Endodermal cell (in vitro differentiated cells): ENCODE results near the gene ZNF692. TPM values are rescaled to one million over a fixed set of nuclear protein-coding genes. Genes with fewer than 3 reads are reported as not detected.

ENCODE experiments used
- DNase-seq: peaks from one replicate; pipeline ENCODE4 v3.0.0-alpha.2; 2017
- H3K27ac ChIP-seq: 2 replicates; pipeline ENCODE4 v1.5.1; 2013; ENCODE audit warnings: mild to moderate bottlenecking, low read depth, low read length, moderate library complexity
- H3K27me3 ChIP-seq: 2 replicates; pipeline ENCODE4 v1.6.1; 2013; ENCODE audit warnings: mild to moderate bottlenecking, low read length, moderate library complexity; ENCODE audit not compliant: insufficient read depth, control insufficient read depth, poor library complexity, severe bottlenecking
- H3K36me3 ChIP-seq: 2 replicates; pipeline ENCODE4 v1.7.0; 2013; ENCODE audit warnings: mild to moderate bottlenecking, low read length, moderate library complexity; ENCODE audit not compliant: control insufficient read depth, insufficient read depth
- H3K4me1 ChIP-seq: one replicate; pipeline ENCODE4 v1.7.0; 2013; ENCODE audit warnings: low read length; ENCODE audit not compliant: control insufficient read depth, insufficient read depth
- H3K4me3 ChIP-seq: 2 replicates; pipeline ENCODE4 v1.5.1; 2013; ENCODE audit warnings: mild to moderate bottlenecking, low read length, moderate library complexity
- H3K9ac ChIP-seq: 2 replicates; pipeline ENCODE4 v1.6.1; 2013; ENCODE audit warnings: mild to moderate bottlenecking, low read length, moderate library complexity; ENCODE audit not compliant: poor library complexity, severe bottlenecking; ENCODE audit errors: extremely low read depth
- H3K9me3 ChIP-seq: 2 replicates; pipeline ENCODE4 v1.6.1; 2013; ENCODE audit warnings: mild to moderate bottlenecking, low read length, moderate library complexity; ENCODE audit not compliant: control insufficient read depth
- H3K27ac Mint-ChIP-seq: 2 replicates; pipeline ENCODE4 v1.8.0; 2020; ENCODE audit warnings: mixed read lengths
- H3K27me3 Mint-ChIP-seq: 2 replicates; pipeline ENCODE4 v1.8.0; 2021; ENCODE audit warnings: mild to moderate bottlenecking, mixed read lengths; ENCODE audit not compliant: insufficient read depth
- H3K36me3 Mint-ChIP-seq: 2 replicates; pipeline ENCODE4 v1.8.0; 2020; ENCODE audit warnings: low read depth, mixed read lengths
- H3K4me1 Mint-ChIP-seq: 2 replicates; pipeline ENCODE4 v1.8.0; 2020; ENCODE audit warnings: mixed read lengths
- H3K4me3 Mint-ChIP-seq: 2 replicates; pipeline ENCODE4 v1.8.0; 2020; ENCODE audit warnings: mild to moderate bottlenecking, moderate library complexity, mixed read lengths
- H3K9me3 Mint-ChIP-seq: 2 replicates; pipeline ENCODE4 v1.8.0; 2020; ENCODE audit warnings: mild to moderate bottlenecking, mixed read lengths
- CTCF ChIP-seq: fragments of 200-600 bp; sonication (generic); conservative IDR thresholded peaks from 2 replicates; pipeline ENCODE4 v1.5.0; 2021; ENCODE audit warnings: antibody characterized with exemption, mild to moderate bottlenecking
- WGBS, 2 experiments: methylation state at CpG; one replicate each; pipeline versions ENCODE4 v1.1.5 to v1.1.7; 2013; ENCODE audit warnings: missing lambda C conversion rate in 2 of 2, mixed read lengths in 1 of 2; ENCODE audit not compliant: insufficient coverage in 1 of 2, insufficient read length in 1 of 2; 5-methylcytosine and 5-hydroxymethylcytosine counted together
- total RNA-seq, 2 donors: library from RNA; stranded (reverse); fragmentation: NEBNext Ultra II Directional in 1 of 2; extraction: Animal tissue kit (Norgen Biotek cat#: 25700) in 1 of 2; gene quantifications; 2 replicates in 1 of 2; 3 replicates in 1 of 2; pipeline ENCODE4 v1.2.1, GENCODE V29; 2021

The ZNF692 gene
- total RNA-seq, 2 donors from 2014 or later: 47.6 to 50.3 TPM

GRCh38 chr1:248820041-248820585, 38.8 kb downstream of the ZNF692 start:
- Mint-ChIP-seq H3K27ac (no peak overlapping the region), H3K36me3 (peaks cover 52% of the 10 kb centered on the region), H3K9me3 (no peaks in the 10 kb centered on the region), H3K4me1 (peaks cover 17% of the 10 kb centered on the region), H3K27me3 (no peaks in the 10 kb centered on the region), H3K4me3 (no peak overlapping the region)
- H3K27me3 ChIP-seq: no peaks in the 10 kb centered on the region
- no peak overlapping the region for H3K4me3 ChIP-seq
- no peak overlapping the region for H3K9ac ChIP-seq
- DNase-seq: no peak
- no peaks in the 10 kb centered on the region for H3K9me3 ChIP-seq
- H3K36me3 ChIP-seq: peaks cover 63% of the 10 kb centered on the region
- H3K4me1 ChIP-seq: peaks cover 3% of the 10 kb centered on the region
- no peak overlapping the region for H3K27ac ChIP-seq
- TF ChIP-seq CTCF: no peak
- WGBS, 2 experiments: 90 to 94% methylated on average over 4 to 7 of the region's 7 CpGs

GRCh38 chr1:248818505-248819374, 40.1 kb downstream of the ZNF692 start:
- Histone ChIP-seq H3K27ac (no peak overlapping the region), H3K36me3 (peaks cover 65% of the 10 kb centered on the region), H3K4me3 (no peak overlapping the region), H3K4me1 (peaks cover 3% of the 10 kb centered on the region), H3K9ac (no peak overlapping the region), H3K27me3 (no peaks in the 10 kb centered on the region), H3K9me3 (no peaks in the 10 kb centered on the region)
- Mint-ChIP-seq H3K4me3 (no peak overlapping the region), H3K9me3 (no peaks in the 10 kb centered on the region), H3K4me1 (peaks cover 4% of the 10 kb centered on the region), H3K27ac (no peak overlapping the region), H3K27me3 (no peaks in the 10 kb centered on the region), H3K36me3 (peaks cover 57% of the 10 kb centered on the region)
- 94% methylated on average over 5 of the region's 5 CpGs; no CpG with 5 or more reads in 1 of the 2 experiments for WGBS, 2 experiments
- DNase-seq: no peak
- no peak for TF ChIP-seq CTCF

GRCh38 chr1:248817065-248817464, 41.8 kb downstream of the ZNF692 start:
- no peak overlapping the region for H3K27ac ChIP-seq
- H3K27me3 ChIP-seq: no peaks in the 10 kb centered on the region
- H3K9me3 ChIP-seq: no peaks in the 10 kb centered on the region
- H3K36me3 ChIP-seq: peaks cover 57% of the 10 kb centered on the region
- H3K27me3 Mint-ChIP-seq: no peaks in the 10 kb centered on the region
- H3K4me3 ChIP-seq: no peak overlapping the region
- H3K4me1 ChIP-seq: peaks cover under 1% of the 10 kb centered on the region
- no peak for TF ChIP-seq CTCF
- H3K27ac Mint-ChIP-seq: no peak overlapping the region
- H3K4me3 Mint-ChIP-seq: no peak overlapping the region
- no peak overlapping the region for H3K9ac ChIP-seq
- peaks cover 64% of the 10 kb centered on the region for H3K36me3 Mint-ChIP-seq
- no peak for DNase-seq
- no peaks in the 10 kb centered on the region for H3K9me3 Mint-ChIP-seq
- WGBS, 2 experiments: 95 to 97% methylated on average over 4 to 6 of the region's 6 CpGs
- peaks cover 2% of the 10 kb centered on the region for H3K4me1 Mint-ChIP-seq
